B cell (primary cell): ENCODE measurements around the gene SPACA4.

Source experiments
- CTCF ChIP-seq: fragments of 200-600 bp; IDR thresholded peaks from one replicate; pipeline ENCODE4 v1.8.0; 2022; ENCODE audit warnings: antibody characterized with exemption, mild to moderate bottlenecking
- EZH2 ChIP-seq: IDR thresholded peaks from 2 replicates; pipeline ENCODE4 v1.6.1; 2012; ENCODE audit warnings: borderline replicate concordance, low read depth, mild to moderate bottlenecking, moderate library complexity, low read length; ENCODE audit not compliant: insufficient read depth, poor library complexity, severe bottlenecking

DNA sequence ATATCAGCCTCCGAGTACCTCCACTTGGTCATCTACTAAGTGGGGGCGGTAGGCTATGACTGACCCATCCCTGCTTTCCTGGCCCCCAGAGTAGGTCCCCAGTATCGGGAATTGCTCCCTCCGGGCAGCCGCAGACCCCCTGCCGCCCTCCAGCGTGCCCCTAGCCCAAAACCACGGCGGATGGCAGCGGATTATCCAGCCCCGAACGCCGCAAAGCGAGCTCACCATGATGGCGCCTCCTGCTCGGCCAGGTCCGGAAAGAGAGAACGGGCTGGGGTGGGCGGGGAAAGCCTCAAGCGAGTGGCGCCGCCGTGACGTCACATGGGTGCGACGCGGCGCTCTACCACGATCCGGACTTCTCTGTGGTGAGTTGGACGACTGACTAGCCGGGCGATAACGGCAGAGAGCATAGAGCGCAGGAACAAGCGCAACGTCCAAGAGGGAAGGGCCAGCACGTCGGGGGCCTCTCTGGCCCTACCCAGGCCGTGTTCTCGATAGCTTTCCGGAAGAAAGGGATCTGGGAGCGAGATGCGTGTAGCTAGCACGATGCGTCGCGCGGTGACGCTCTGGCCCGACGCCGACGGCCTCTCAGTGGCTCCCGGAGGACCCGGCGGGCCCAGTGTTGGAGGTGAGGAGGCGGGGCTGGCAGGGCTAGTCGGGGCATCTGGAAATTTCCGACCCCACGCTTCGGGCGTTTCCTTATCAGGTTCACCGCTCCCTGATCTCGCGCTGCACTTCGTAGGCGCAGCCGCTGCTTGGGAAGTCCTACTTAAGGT lies 12.6 kb downstream of the SPACA4 start, which contains the start of the genes RPL18 and SPHK2:
- TF ChIP-seq CTCF (no peak), EZH2 (no peak)
